ENCODE measurements around the gene SPAAR. TPM values are rescaled to one million over a fixed set of nuclear protein-coding genes. Genes with fewer than 3 reads are reported as not detected.

The SPAAR gene, protein sequence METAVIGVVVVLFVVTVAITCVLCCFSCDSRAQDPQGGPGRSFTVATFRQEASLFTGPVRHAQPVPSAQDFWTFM
- 10.3 and 14.3 TPM in 2 replicates for total RNA-seq

DNA sequence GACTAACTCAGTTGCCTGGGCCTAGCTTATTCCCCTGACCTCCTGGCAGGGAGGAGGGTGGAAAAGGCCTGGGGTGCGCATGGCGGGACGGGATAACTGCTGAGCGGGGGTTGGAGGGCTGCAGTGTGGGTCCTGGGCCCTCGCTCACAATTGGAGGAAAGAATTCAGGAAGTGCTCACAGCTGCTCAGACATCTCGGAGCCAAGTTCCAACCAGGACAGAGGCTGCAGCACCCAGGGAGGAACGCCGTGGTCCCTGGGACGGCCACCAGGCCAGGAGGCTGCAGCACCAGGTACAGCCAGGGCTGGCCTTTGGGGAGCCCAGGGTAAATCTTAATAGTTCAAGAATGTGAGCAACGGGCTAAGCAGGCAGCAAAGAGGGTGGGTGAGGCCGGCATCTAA lies at the start of gene SPAAR:
SPAAR (plus strand) TSS at position 217 of the 400 bp plus-strand sequence. CDS start 974 bp downstream, outside the sequence.

DNA sequence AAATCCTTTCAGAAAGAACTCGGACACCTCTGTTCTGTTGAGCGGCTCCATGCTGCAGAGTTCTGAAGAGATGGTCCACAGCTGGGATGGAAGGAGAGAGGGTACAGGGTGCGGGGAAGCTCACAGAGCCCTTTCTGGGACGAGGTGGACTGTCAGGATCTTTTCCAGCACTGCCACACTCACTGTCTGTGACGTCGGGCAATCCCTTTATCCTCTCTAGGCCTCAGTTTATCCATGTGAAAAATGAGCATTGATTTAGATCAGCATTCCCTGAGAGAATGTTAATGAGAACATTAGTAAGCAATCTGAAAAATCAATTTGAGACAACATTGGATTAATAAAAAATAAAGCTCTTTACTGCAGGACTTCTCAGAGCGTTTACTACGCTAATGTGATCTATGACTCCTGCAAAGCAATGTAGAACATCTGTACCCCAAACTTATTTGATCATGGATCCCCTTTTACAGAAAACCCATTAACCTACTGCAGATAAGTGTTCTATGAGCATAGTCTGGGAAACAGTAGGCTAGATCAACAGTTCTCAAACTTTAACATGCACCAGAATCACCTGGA lies 38.9 kb upstream of the SPAAR start, which contains the start of gene OR13J1:
OR13J1 (minus strand) TSS at position 51 of the 573 bp plus-strand sequence; CDS start at position 51, 0 bp downstream.

DNA sequence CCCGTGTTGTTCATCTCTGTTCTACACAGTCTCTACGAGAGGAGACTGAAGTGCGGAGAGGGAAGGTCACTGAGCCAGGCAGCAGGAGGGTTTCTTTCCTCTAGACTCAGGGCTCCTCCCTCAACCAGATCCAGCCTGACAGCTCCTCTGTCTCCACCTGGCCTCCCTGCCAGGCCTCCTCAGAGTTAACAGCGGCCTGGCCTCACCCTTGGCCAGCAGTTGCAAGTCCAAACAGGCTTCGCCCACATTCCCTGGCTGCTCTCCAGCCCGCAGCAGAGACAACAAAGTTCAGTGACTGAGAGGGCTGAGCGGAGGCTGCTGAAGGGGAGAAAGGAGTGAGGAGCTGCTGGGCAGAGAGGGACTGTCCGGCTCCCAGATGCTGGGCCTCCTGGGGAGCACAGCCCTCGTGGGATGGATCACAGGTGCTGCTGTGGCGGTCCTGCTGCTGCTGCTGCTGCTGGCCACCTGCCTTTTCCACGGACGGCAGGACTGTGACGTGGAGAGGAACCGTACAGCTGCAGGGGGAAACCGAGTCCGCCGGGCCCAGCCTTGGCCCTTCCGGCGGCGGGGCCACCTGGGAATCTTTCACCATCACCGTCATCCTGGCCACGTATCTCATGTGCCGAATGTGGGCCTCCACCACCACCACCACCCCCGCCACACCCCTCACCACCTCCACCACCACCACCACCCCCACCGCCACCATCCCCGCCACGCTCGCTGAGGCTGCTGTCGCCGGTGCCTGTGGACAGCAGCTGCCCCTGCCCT lies 3.2 kb upstream of the SPAAR start, which contains the start of gene HRCT1:
HRCT1 (plus strand) TSS at position 291 of the 768 bp plus-strand sequence; CDS start at position 377, 86 bp downstream.

DNA sequence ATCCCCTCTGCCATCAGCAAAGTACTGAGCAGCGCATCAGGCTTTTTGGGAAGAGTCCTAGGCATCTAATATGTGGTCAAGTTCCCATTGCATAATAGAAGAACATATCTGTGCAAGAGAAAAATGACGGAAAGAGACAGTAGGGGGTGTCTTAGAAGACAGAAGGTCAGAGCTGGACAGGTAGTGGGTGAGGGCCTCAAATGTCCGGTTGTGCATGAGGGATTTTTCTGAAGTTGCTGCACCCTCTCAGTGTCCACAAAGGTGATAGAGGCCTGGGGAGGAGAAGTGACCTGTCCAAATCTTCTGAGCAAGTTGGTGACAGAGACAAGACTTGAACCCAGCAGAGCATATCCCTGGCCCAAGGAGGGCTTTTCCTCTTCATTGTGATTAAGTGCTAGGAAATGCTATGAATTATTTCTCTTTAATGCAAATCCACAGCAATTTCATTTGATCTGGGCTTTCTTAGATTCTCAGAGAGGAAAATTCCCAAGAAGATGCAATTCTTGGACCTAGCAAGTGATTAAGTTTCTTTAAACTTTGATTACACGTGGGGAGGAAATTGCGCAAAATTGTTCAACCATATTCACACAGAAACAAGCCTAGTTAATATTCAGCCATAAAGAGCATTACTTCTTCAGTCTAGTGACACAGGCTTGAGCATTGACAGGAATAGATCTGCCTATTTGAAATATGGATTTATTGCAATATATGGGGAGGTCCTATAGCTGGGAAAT lies 49.0 kb downstream of the SPAAR start, which contains the start of gene OR2S2:
OR2S2 (minus strand) TSS at position 51 of the 734 bp plus-strand sequence. CDS start 56 bp downstream, outside the sequence.

Other genes starting within 250 kb of the SPAAR start
- 0.97 and 1.5 TPM in 2 replicates for gene ARHGEF39, start 244.3 kb upstream of the SPAAR start, total RNA-seq
- 0.15 TPM in 1 of 2 replicates, not detected in the other for gene CA9, start 235.6 kb upstream of the SPAAR start, total RNA-seq
- 305 and 385 TPM in 2 replicates for gene TPM2, start 219.6 kb upstream of the SPAAR start, total RNA-seq
- gene TLN1, start 177.3 kb upstream of the SPAAR start, total RNA-seq: 223 and 265 TPM in 2 replicates
- gene CREB3, start 176.8 kb upstream of the SPAAR start, total RNA-seq: 41.9 and 64.9 TPM in 2 replicates
- gene GBA2, start 160.3 kb upstream of the SPAAR start, total RNA-seq: 110 and 138 TPM in 2 replicates
- gene RGP1, start 160.2 kb upstream of the SPAAR start, total RNA-seq: 10.3 and 14.6 TPM in 2 replicates
- 91.8 and 187 TPM in 2 replicates for gene MSMP, start 155.2 kb upstream of the SPAAR start, total RNA-seq
- gene NPR2, start 117.9 kb upstream of the SPAAR start, total RNA-seq: 11.4 and 19.5 TPM in 2 replicates
- 0.32 TPM in 1 of 2 replicates, not detected in the other for gene SPAG8, start 97.2 kb upstream of the SPAAR start, total RNA-seq
- gene HINT2, start 94.4 kb upstream of the SPAAR start, total RNA-seq: 22.1 and 23.6 TPM in 2 replicates
- gene FAM221B, start 80.8 kb upstream of the SPAAR start, total RNA-seq: not detected in 2 replicates
- under 0.01 and 0.91 TPM in 2 replicates for gene TMEM8B, start 80.3 kb upstream of the SPAAR start, total RNA-seq
- gene OR13J1, start 39.1 kb upstream of the SPAAR start, total RNA-seq: not detected in 2 replicates
- gene HRCT1, start 3.3 kb upstream of the SPAAR start, total RNA-seq: 0.76 and 3.2 TPM in 2 replicates
- gene OR2S2, start 48.7 kb downstream of the SPAAR start, total RNA-seq: not detected in 2 replicates
- gene RECK, start 127.4 kb downstream of the SPAAR start, total RNA-seq: 9.1 and 14.7 TPM in 2 replicates
- gene GLIPR2, start 227.2 kb downstream of the SPAAR start, total RNA-seq: 34.4 and 46.0 TPM in 2 replicates